ENCODE measurements around the gene SLC25A21. TPM values are rescaled to one million over a fixed set of nuclear protein-coding genes. Genes with fewer than 3 reads are reported as not detected.
"Not testable (repeated sequence)": the region's sequence is repeated elsewhere in the genome, so short reads cannot be mapped to it uniquely, and the experiment has no call there.

The SLC25A21 gene
- total RNA-seq, 1 donor from 2014 or later = 0.81 TPM

DNA sequence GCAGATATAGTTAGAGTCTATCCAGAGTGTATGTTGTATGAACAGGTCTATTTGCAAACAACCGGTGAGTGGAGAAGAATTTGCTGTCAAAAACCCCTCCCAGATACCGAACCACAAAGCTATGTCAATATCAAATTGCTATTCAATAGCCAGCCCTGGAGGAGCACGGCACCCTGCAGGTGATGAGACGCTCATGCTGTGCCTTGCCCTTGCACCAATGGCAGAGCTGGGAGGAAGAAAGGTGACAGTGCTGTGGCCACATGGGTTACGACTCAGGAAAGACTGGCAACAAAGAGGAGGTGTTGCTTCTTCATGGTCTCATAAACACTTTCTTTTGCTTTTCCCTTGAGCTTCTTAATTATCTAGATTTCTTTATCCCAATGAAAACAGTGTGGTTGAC, 455.0 kb downstream of the SLC25A21 start:
- TF ChIP-seq, protein P1, sequence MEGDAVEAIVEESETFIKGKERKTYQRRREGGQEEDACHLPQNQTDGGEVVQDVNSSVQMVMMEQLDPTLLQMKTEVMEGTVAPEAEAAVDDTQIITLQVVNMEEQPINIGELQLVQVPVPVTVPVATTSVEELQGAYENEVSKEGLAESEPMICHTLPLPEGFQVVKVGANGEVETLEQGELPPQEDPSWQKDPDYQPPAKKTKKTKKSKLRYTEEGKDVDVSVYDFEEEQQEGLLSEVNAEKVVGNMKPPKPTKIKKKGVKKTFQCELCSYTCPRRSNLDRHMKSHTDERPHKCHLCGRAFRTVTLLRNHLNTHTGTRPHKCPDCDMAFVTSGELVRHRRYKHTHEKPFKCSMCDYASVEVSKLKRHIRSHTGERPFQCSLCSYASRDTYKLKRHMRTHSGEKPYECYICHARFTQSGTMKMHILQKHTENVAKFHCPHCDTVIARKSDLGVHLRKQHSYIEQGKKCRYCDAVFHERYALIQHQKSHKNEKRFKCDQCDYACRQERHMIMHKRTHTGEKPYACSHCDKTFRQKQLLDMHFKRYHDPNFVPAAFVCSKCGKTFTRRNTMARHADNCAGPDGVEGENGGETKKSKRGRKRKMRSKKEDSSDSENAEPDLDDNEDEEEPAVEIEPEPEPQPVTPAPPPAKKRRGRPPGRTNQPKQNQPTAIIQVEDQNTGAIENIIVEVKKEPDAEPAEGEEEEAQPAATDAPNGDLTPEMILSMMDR (conservative IDR thresholded peaks at IDR 0.05; ENCODE audit: low read depth, low read length) = no peak
- no peak overlapping the region for H3K4me3 ChIP-seq (ENCODE audit: low read depth, low read length)
- no peak for DNase-seq (ENCODE audit: low read depth)

DNA sequence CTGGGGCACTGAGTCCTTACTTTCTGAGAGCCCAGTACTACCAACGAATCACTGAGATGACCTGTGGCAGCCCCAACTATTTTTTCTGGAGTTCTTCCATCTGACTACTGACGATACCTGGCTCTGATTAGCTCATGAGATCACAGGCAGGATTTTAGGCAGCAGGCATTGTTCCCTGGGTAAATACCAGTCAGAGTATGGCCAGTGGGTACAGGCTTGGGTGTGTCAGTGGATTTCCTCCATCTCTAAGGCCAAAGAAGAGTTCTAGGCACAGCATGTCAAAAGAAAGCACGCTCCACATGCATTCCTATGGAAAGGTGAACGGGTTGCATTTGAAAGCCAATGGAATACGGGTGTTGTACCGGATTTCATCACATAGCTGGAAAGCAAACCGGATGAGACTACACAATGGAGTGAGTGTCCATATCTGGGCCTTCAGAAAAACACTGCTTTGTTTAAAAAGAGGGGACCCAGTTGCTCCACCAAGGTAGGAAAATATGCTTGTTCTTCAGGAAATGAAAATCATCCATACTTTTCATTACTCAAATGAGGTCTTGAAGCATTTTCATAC, 455.7 kb downstream of the SLC25A21 start:
- no peak overlapping the region for H3K4me3 ChIP-seq (ENCODE audit: low read depth, low read length)
- no peak for DNase-seq (ENCODE audit: low read depth)
- TF ChIP-seq, protein P1 (conservative IDR thresholded peaks at IDR 0.05; ENCODE audit: low read depth, low read length) = no peak

DNA sequence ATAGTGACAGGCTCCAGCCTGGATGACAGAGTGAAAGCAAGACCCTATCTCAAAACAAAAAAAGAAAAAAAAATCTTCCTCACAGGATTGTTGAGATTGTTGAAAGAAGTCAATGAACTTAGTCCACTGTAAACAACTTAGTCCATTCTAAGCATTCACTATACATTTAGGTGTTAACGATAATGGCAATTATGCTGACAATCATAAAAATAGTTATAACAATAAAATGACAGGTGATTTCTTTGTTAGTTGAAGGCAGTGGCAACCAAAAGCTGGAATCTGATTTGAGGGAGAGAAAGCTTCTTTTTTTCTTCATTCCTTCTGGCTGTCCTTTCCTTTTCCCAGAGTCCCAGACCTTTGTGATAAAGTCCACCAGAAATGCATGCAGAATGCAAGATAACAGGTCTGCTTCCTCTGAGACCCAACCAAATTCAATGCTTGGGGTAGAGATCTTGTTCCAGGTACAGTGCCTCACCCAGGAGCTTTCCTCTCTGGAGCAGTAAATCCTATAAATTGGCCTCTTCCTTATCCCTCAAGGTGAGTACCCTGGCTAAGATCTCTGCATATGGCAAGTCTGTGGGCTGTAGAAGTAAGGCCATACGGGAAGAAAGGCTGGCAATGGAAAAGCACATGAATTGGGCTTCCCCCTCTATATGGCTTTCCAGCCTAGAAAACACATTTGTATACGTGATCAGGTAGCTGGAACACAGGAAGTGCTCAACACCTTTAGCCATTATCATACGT, 458.3 kb downstream of the SLC25A21 start:
- TF ChIP-seq, protein P1 (conservative IDR thresholded peaks at IDR 0.05; ENCODE audit: low read depth, low read length) = no peak
- no peak for DNase-seq (ENCODE audit: low read depth)
- H3K4me3 ChIP-seq (ENCODE audit: low read depth, low read length) = no peak overlapping the region

DNA sequence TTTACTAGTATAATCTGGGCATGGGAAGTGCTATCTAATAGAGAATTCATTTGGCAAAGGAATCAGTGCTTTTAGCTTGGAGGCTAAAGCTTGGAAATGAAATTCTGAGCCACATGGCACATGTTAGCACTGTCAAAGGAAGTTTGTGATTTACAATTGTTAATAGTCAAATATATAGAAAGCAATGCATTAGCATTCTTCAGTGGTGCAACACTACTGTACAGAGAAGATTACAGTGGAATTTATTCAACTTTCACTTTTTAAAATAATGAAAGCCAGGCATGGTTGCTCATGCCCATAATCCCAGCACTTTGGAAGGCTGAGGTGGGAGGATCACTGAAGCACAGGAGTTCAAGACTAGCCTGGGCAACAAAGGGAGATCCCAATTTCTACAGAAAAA, 464.8 kb downstream of the SLC25A21 start:
- TF ChIP-seq, protein P1 (conservative IDR thresholded peaks at IDR 0.05; ENCODE audit: low read depth, low read length) = no peak
- no peak for DNase-seq (ENCODE audit: low read depth)
- H3K4me3 ChIP-seq (ENCODE audit: low read depth, low read length) = no peak overlapping the region

DNA sequence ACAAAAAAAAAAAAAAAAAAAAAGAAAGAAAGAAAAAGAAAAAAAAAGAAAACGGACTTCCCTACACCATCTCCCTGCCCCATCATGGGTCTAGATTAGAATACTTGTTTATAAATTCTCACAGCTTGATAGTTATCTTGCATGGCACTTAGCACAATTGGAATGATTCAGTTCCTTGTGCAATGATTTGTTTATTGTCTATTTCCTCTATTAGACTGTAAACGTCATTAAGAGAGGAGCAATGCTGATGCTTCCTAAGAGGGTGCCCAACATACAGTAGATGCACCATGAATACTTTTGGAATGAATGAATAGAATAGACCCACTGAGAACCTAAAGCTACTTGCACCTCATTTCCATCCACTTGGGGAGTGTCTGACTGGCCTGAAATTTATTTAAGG, 469.9 kb downstream of the SLC25A21 start:
- no peak for DNase-seq (ENCODE audit: low read depth)
- no peak overlapping the region for H3K4me3 ChIP-seq (ENCODE audit: low read depth, low read length)
- TF ChIP-seq, protein P1 (conservative IDR thresholded peaks at IDR 0.05; ENCODE audit: low read depth, low read length) = no peak

DNA sequence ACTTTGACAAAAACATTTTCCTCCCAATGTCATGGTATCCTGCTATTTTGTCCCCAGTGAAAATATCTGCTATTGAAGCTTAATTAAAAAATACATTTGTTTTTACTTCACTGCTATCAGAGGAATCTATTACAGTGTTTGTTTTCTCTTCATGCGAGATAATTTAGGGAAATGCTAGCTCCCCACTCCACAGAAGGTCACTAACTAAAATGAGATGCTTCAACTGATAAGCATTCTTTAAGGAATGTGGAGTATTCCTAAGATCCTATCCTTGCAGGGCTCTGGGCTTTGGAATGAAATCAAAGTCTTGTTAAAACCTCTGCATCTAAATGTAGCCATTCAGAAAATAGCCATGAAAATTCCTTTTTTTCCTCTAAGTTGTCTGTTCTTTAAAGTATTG, 471.3 kb downstream of the SLC25A21 start:
- TF ChIP-seq, protein P1 (conservative IDR thresholded peaks at IDR 0.05; ENCODE audit: low read depth, low read length) = no peak
- no peak for DNase-seq (ENCODE audit: low read depth)
- H3K4me3 ChIP-seq (ENCODE audit: low read depth, low read length) = no peak overlapping the region

DNA sequence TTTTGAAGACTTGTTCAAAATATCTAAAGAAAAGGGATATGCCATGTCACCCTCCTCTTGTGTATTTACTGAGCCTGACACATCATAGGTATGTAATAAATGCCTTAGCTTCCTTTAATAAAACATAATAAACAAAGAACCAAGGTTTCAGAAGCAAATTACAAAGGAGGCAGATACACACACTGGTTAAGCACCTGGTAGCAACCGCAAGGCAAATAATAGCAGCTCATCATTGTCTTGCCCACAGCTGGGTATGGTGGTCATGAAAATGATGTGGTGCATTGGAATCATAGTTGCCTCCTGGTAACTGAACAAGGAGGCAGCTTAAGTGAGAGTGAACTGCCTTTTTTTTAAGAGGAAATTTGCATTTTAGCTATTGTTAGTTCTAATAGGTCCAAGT, 471.8 kb downstream of the SLC25A21 start:
- H3K4me3 ChIP-seq (ENCODE audit: low read depth, low read length) = no peak overlapping the region
- no peak for DNase-seq (ENCODE audit: low read depth)
- TF ChIP-seq, protein P1 (conservative IDR thresholded peaks at IDR 0.05; ENCODE audit: low read depth, low read length) = no peak

DNA sequence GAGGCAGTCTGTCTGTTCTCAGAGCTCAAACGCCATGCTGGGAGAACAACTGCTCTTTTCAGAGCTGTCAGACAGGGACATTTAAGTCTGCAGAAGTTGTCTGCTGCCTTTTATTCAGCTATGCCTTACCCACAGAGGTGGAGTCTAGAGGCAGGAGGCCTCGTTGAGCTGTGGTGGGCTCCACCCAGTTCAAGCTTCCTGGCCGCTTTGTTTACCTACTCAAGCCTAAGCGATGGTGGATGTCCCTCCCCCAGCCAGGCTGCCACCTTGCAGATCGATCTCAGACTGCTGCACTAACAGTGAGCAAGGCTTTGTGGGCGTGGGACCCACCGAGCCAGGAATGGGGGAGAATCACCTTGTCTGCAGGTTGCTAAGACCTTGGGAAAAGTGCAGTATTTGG, 473.0 kb downstream of the SLC25A21 start:
- DNase-seq (ENCODE audit: low read depth) = not testable (repeated sequence)

More for the DNA sequence above, 473.0 kb downstream of the SLC25A21 start:
- H3K4me3 ChIP-seq (ENCODE audit: low read depth, low read length) = not testable (repeated sequence)

Data from epithelial cell of proximal tubule (primary cell).